B cell (primary cell): ENCODE measurements around the gene FAR2. TPM values are rescaled to one million over a fixed set of nuclear protein-coding genes. Genes with fewer than 3 reads are reported as not detected.

Source experiments
- ATAC-seq: fragments of 200-7000 bp; cut with Tn5 transposase; one replicate; pipeline ENCODE4 v1.10.0; 2021; ENCODE audit warnings: low read depth, mild to moderate bottlenecking, moderate number of reproducible peaks, moderate library complexity
- CTCF ChIA-PET: fragments of 350-600 bp; sonication (Branson Sonifier 250); formaldehyde crosslinking; loops from one replicate; lab custom pipeline; 2021; ENCODE audit warnings: antibody characterized with exemption, inconsistent platforms; lab: Charles Lee
- POLR2A ChIA-PET: fragments of 350-600 bp; sonication (Branson Sonifier 250); formaldehyde crosslinking; loops from one replicate; lab custom pipeline; 2021; ENCODE audit warnings: antibody characterized with exemption; lab: Charles Lee
- DNase-seq: peaks from one replicate; pipeline ENCODE4 v3.0.0; 2013
- H2AFZ ChIP-seq: 2 replicates; pipeline ENCODE4 v1.6.1; 2012; ENCODE audit warnings: mild to moderate bottlenecking, low read depth, low read length; ENCODE audit not compliant: insufficient read depth, poor library complexity, severe bottlenecking
- H3K27ac ChIP-seq, 2 donors: 1 replicate in 1 of 2; 2 replicates in 1 of 2; pipeline ENCODE4 v1.5.1; 2012 to 2013; ENCODE audit warnings: low read length in 2 of 2, mild to moderate bottlenecking in 2 of 2, moderate library complexity in 1 of 2
- H3K27me3 ChIP-seq, 4 experiments: fragments of 200-600 bp in 1 of 4; sonication (generic) in 1 of 4; replicated peaks in 1 of 4; 1 replicate in 2 of 4; 2 replicates in 2 of 4; pipeline versions ENCODE4 v1.6.1 to v1.7.0; 2013 to 2016; ENCODE audit warnings: low read length in 3 of 4, mild to moderate bottlenecking in 2 of 4, mixed read lengths in 1 of 4, moderate library complexity in 1 of 4; ENCODE audit not compliant: insufficient read depth in 4 of 4, control insufficient read depth in 3 of 4; ENCODE audit errors: control extremely low read depth in 1 of 4
- H3K36me3 ChIP-seq, 2 experiments: replicated peaks in 1 of 2; 1 replicate in 1 of 2; 2 replicates in 1 of 2; pipeline versions ENCODE4 v1.6.1 to v1.7.1; 2013; ENCODE audit warnings: low read length in 1 of 2; ENCODE audit not compliant: insufficient read depth in 2 of 2, control insufficient read depth in 1 of 2; ENCODE audit errors: control extremely low read depth in 1 of 2, extremely low read depth in 1 of 2
- H3K4me1 ChIP-seq, 2 donors: fragments of 200-600 bp in 1 of 2; sonication (generic) in 1 of 2; 1 replicate in 1 of 2; 2 replicates in 1 of 2; pipeline versions ENCODE4 v1.5.1 to v1.6.1; 2013 to 2017; ENCODE audit warnings: low read length in 2 of 2; ENCODE audit not compliant: control insufficient read depth in 2 of 2, insufficient read depth in 2 of 2
- H3K4me2 ChIP-seq: replicated peaks from 2 replicates; pipeline ENCODE3; 2012; ENCODE audit warnings: mild to moderate bottlenecking, low read depth, low read length; ENCODE audit not compliant: poor library complexity, severe bottlenecking
- H3K4me3 ChIP-seq, 5 experiments: fragments of 200-600 bp in 1 of 5; sonication (generic) in 1 of 5; 1 replicate in 3 of 5; 2 replicates in 2 of 5; pipeline versions ENCODE4 v1.5.1 to v1.7.0; 2011 to 2016; ENCODE audit warnings: low read length in 4 of 5, mild to moderate bottlenecking in 4 of 5, low read depth in 2 of 5, control low read depth in 1 of 5, moderate library complexity in 1 of 5; ENCODE audit not compliant: insufficient read depth in 1 of 5; ENCODE audit errors: control extremely low read depth in 1 of 5, extremely low read depth in 1 of 5
- H3K79me2 ChIP-seq: fragments of 200-600 bp; sonication (generic); one replicate; pipeline ENCODE4 v1.6.0; 2016; ENCODE audit warnings: low read length; ENCODE audit not compliant: control insufficient read depth, insufficient read depth
- H3K9ac ChIP-seq: fragments of 200-600 bp; sonication (generic); 2 replicates; pipeline ENCODE4 v1.6.1; 2017; ENCODE audit warnings: mild to moderate bottlenecking, low read length, moderate library complexity
- H3K9me3 ChIP-seq, 3 donors: one replicate each; pipeline versions ENCODE4 v1.6.1 to v1.7.1; 2013; ENCODE audit warnings: low read length in 2 of 3; ENCODE audit not compliant: control insufficient read depth in 2 of 3, insufficient read depth in 1 of 3; ENCODE audit errors: control extremely low read depth in 1 of 3
- H4K20me1 ChIP-seq: 2 replicates; pipeline ENCODE4 v1.6.0; 2012; ENCODE audit warnings: mild to moderate bottlenecking, low read length; ENCODE audit not compliant: insufficient read depth, control insufficient read depth, poor library complexity, severe bottlenecking
- H3K27ac Mint-ChIP-seq: one replicate; pipeline ENCODE4 v1.8.0; 2021; ENCODE audit warnings: mixed read lengths
- H3K27me3 Mint-ChIP-seq: one replicate; pipeline ENCODE4 v1.8.0; 2021; ENCODE audit warnings: mixed read lengths
- H3K4me1 Mint-ChIP-seq: one replicate; pipeline ENCODE4 v1.8.0; 2021; ENCODE audit warnings: mixed read lengths
- H3K4me3 Mint-ChIP-seq: one replicate; pipeline ENCODE4 v1.8.0; 2021; ENCODE audit warnings: mixed read lengths
- H3K9me3 Mint-ChIP-seq: one replicate; pipeline ENCODE4 v1.8.0; 2022; ENCODE audit warnings: mixed read lengths; ENCODE audit not compliant: insufficient read depth
- EZH2 ChIP-seq: IDR thresholded peaks from 2 replicates; pipeline ENCODE4 v1.6.1; 2012; ENCODE audit warnings: borderline replicate concordance, low read depth, mild to moderate bottlenecking, moderate library complexity, low read length; ENCODE audit not compliant: insufficient read depth, poor library complexity, severe bottlenecking
- WGBS: methylation state at CpG from one replicate; pipeline ENCODE4 v1.1.5; 2013; ENCODE audit warnings: missing lambda C conversion rate; ENCODE audit not compliant: insufficient coverage; 5-methylcytosine and 5-hydroxymethylcytosine counted together
- intact Hi-C: fragments of 100-400 bp; cut with micrococcal nuclease; formaldehyde crosslinking; loops from one replicate; pipeline ENCODE4 v1.10.0; 2022
- polyA plus RNA-seq: library from polyadenylated mRNA; depleted of rRNA; stranded (reverse); fragments of >200 nt; gene quantifications from 2 replicates; pipeline ENCODE4 v1.2.3, GENCODE V29; 2012
- total RNA-seq, 2 donors: library from RNA; stranded (reverse); fragments of 120-200 nt in 1 of 2; gene quantifications; 1 replicate in 1 of 2; 2 replicates in 1 of 2; pipeline versions ENCODE4 v1.2.3 to v1.2.4, GENCODE V29; 2013 to 2022
- TF ChIP-seq, protein P1 (sequence below): fragments of 200-600 bp; IDR thresholded peaks from one replicate; pipeline ENCODE4 v1.8.0; 2022; ENCODE audit warnings: antibody characterized with exemption, mild to moderate bottlenecking

FAR2 gene
- total and polyA plus RNA-seq, 2 donors (not counting 1 experiment from before 2014, with no cell fraction given): 0.39 TPM; not detected in 1

DNA sequence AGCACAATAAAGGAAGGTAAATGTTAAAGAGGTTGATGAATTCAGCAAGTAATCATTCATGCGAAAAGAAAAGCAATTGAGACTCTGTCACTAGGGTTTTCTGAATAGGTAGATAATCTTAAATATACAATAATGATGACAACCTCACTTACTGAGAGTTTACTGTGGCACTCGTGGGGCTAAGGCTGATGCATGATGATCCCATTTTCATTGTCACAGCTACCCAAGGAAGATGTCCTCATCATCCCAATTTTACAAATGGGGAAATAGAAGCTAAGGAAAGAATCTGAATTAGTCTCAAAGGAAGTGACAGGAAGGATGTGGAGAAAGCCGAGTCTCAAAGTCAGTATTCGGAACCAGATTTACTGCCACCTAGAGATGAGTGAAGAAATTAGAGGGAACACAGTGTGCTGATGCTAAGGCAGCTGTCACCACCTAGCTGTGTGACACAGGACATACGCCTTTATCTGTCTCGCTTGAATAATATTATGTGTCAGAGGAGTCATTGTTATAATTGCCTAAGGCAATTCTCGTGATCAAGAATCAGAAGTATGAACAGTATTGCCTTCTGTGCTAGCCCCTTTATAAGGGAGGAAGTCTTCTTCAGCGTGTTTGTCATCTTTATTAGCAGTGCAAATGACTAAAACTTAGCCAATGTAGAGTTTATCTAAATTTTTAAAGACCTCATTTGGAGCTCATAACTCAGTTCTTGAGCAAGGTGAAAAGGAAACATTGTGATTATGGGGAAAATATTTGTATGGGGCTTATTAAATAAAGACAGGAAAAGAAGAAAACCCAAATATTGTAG lies 168.7 kb downstream of the FAR2 start:
- DNase-seq (peak; percentile 58), ATAC-seq (peak; percentile 93)
- H3K27ac ChIP-seq: no peak overlapping the region
- H3K4me1 ChIP-seq: no peaks in the 10 kb centered on the region
- CTCF ChIA-PET: interaction anchor here (0.8 to 2.1 kb wide), 7 partner anchors 11 to 248 kb away, joined by 3 to 16 read pairs (median 3); no protein-coding TSS in a partner anchor
- H2AFZ ChIP-seq: peak overlapping the region; percentile 7
- H3K36me3 ChIP-seq: no peaks in the 10 kb centered on the region
- no peak overlapping the region for H3K9ac ChIP-seq
- H3K27me3 ChIP-seq: no peaks in the 10 kb centered on the region
- H3K27ac Mint-ChIP-seq: no peak overlapping the region
- WGBS: 5% methylated on average over 4 of the region's 8 CpGs
- H3K4me1 Mint-ChIP-seq: peaks cover 6% of the 10 kb centered on the region
- no peak overlapping the region for H3K4me3 Mint-ChIP-seq
- intact Hi-C loops: loop anchor here (5.0 kb wide), 1 partner anchor 230 kb away; no protein-coding TSS in a partner anchor
- H3K4me3 ChIP-seq: no peak overlapping the region
- no peaks in the 10 kb centered on the region for H3K27me3 Mint-ChIP-seq
- H3K4me2 ChIP-seq: no peak overlapping the region
- POLR2A ChIA-PET: no interaction called here
- H3K9me3 Mint-ChIP-seq: no peaks in the 10 kb centered on the region
- no peaks in the 10 kb centered on the region for H3K79me2 ChIP-seq
- H4K20me1 ChIP-seq: no peaks in the 10 kb centered on the region
- H3K9me3 ChIP-seq: no peaks in the 10 kb centered on the region
- TF ChIP-seq, protein P1, sequence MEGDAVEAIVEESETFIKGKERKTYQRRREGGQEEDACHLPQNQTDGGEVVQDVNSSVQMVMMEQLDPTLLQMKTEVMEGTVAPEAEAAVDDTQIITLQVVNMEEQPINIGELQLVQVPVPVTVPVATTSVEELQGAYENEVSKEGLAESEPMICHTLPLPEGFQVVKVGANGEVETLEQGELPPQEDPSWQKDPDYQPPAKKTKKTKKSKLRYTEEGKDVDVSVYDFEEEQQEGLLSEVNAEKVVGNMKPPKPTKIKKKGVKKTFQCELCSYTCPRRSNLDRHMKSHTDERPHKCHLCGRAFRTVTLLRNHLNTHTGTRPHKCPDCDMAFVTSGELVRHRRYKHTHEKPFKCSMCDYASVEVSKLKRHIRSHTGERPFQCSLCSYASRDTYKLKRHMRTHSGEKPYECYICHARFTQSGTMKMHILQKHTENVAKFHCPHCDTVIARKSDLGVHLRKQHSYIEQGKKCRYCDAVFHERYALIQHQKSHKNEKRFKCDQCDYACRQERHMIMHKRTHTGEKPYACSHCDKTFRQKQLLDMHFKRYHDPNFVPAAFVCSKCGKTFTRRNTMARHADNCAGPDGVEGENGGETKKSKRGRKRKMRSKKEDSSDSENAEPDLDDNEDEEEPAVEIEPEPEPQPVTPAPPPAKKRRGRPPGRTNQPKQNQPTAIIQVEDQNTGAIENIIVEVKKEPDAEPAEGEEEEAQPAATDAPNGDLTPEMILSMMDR: peak; percentile 75
- no peak for TF ChIP-seq EZH2
